COLO829 (cell line): ENCODE results near the gene XPO4.
A peak's percentile ranks its signal among the peaks of the same experiment; 100 is the strongest.
"Not testable (repeated sequence)": the region's sequence is repeated elsewhere in the genome, so short reads cannot be mapped to it uniquely, and the experiment has no call there.

ENCODE experiments used
- DNase-seq: peaks from one replicate; pipeline ENCODE4 v3.0.0; 2012; ENCODE audit warnings: low spot score

XPO4 gene

DNA sequence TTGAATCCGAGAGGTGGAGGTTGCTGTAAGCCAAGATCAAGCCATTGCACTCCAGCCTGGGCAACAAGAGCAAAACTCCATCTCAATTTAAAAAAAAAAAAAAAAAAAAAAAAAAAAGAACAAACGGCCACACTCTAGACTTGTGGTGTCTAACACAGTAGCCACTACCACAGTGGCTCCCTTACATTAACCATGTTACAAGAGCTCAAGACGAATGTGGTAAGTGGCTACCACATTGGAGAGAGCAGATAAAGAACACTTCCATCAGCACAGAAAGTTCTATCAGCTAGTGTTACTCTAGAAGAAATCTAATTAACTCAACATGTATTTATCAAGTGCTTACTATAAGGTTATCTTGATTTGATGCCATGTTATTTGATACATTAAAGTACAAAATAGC is 11.5 kb downstream of the XPO4 start:
- DNase-seq = no peak

DNA sequence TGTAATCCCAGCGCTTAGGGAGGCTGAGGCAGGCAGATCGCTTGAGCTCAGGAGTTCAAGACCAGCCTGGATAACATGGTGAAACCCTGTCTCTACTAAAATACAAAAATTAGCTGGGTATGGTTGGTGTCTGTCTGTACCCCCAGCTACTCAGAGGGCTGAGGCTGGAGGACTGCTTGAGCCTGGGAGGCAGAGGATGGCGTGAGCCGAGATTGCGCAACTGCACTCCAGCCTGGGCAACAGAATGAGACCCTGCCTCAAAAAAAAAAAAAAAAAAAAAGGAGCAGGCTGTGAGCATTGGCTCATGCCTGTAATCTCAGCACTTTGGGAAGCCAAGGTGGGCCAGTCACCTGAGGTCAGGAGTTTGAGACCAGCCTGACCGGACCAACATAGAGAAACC is 12.0 kb downstream of the XPO4 start:
- not testable (repeated sequence) for DNase-seq

DNA sequence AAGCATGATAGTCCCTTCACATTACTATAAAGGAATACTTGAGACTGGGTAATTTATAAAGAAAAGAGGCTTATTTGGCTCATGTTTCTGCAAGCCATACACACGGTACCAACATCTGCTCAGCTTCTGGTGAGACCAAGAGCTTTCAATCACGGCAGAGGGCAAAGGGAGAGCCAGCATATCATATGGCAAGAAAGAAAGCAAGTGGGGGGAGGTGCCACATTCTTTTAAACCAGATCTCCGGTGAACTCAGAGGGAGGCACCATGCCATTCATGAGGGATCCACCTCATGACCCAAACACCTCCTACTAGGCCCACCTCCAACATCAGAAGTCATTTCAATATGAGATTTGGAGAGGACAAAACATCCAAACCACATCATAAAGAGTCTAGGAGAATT is 20.3 kb downstream of the XPO4 start:
- DNase-seq = no peak

DNA sequence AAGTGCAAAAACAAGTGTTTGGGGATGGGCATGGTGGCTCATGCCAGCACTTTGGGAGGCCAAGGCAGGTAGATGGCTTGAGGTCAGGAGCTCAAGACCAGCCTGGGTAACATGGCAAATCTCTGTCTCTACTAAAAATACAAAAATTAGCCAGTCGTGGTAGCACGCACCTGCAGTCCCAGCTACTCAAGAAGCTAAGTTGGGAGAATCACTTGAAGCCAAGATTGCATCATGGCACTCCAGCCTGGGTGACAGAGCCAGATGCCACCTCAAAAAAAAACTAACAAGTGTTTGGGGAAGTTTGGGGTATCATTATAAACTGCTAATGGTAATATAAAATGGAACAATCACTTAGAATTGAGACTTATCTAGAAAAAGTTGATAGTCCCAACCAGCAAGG is 24.6 kb downstream of the XPO4 start:
- no peak for DNase-seq

DNA sequence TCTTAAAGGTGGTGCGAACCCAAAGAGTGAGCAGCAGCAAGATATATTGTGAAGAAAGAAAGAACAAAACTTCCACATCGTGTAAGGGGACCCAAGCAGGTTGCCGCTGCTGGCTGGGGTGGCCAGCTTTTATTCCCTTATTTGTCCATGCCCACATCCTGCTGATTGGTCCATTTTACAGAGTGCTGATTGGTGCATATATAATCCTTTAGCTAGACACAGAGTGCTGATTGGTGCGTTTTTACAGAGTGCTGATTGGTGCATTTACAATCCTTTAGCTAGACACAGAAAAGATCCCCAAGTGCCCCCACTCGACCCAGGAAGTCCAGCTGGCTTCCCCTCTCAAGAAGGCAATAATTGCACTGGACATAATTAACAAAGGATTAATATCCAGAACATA is 25.7 kb downstream of the XPO4 start:
- DNase-seq = not testable (repeated sequence)

GRCh38 chr13:20874439-20874838 is 28.1 kb downstream of the XPO4 start:
- not testable (repeated sequence) for DNase-seq

GRCh38 chr13:20873348-20873747 is 29.2 kb downstream of the XPO4 start:
- peak; percentile 93 for DNase-seq

- no peak for DNase-seq
Observed at GRCh38 chr13:20870829-20871228, 31.7 kb downstream of the XPO4 start.

- DNase-seq = no peak
Observed at GRCh38 chr13:20869540-20869939, 33.0 kb downstream of the XPO4 start.

- no peak for DNase-seq
Observed at GRCh38 chr13:20867408-20867807, 35.1 kb downstream of the XPO4 start.

GRCh38 chr13:20861666-20862065 is 40.9 kb downstream of the XPO4 start:
- not testable (repeated sequence) for DNase-seq

- no peak for DNase-seq
Observed at GRCh38 chr13:20860844-20861243, 41.7 kb downstream of the XPO4 start.

DNA sequence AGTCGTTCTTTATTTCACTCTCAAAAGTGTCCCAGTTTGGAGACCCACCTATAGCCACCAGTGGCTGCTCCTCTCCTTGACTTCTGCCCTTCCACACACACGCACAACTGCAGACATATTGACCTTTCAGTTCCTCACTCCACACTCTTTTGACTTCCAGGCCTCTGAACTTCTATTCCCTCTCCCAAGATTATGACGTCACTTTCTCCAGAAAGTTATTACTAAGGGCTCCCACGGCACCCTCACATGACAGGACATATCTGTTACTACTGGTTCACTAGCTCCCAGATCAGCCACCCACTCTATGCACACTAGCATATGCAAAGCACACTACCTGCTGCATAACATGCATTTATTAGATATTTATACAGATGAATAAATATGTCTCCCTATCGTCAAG is 45.9 kb downstream of the XPO4 start:
- DNase-seq = no peak

DNA sequence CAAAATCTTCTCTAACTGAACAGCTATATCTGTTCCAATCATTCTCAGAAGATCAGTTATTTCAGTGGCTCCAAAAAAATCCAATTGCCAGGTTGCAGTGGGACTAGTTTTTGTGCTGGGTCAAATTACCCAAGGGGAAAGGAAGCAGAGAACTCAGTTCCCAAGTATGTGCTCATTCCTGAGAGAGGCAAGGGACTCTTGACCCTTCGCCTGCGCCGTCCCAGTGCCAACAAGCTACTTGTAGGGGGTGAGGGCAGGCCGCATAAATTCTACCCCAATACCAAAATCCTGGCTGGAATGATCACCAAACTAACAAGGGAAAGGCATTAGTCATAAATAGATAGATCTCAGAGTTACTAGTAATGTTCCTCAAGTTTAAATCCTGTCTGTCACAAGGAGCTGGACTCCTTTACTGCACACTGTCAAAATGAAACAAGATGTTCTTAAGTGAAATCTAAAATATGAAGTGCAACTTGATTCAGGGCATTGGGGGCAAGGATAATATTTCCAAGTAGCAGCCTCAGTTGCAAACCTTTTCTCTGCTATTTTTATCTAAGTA is 50.6 kb downstream of the XPO4 start:
- no peak for DNase-seq

DNA sequence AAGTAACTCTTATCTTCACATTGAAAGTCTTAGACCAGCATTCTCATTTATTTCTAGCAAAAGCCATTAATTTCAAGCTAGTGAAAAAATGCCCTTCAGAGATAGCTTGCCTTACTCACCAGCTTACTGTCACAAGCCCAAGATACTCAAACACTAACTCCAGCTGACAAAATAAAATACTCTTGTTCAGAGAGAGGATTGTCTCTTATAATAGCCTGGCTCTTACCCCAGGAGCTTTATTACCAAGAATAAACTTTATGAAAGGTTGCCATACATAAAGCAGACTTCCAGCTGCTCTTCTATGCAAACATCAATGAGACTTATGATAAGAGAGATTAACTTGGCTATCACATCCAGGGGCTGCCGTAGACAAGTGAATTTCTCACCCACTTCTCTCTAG is 53.6 kb downstream of the XPO4 start:
- DNase-seq = peak; percentile 63

GRCh38 chr13:20848203-20848602 is 54.3 kb downstream of the XPO4 start:
- DNase-seq = no peak

- peak; percentile 10 for DNase-seq
Observed at GRCh38 chr13:20847296-20847695, 55.2 kb downstream of the XPO4 start.

DNA sequence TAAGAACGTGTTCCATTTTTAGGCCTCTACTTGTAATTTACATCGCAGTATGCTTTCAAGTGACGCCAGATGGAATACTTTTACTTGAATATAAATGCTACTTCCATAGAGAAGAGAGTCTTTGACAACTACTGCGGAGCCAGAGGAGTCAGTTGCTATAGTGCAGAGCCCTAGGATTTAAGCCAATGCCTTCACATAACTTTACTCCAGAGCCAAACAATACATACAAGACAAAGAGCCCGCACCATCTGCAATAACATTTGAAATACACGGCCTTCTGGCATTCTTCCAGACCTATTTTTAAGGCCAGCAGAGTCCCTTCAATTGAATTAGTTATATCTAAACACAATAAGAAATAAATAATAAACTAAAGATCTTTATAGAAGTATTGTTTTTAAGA is 59.4 kb downstream of the XPO4 start:
- no peak for DNase-seq

DNA sequence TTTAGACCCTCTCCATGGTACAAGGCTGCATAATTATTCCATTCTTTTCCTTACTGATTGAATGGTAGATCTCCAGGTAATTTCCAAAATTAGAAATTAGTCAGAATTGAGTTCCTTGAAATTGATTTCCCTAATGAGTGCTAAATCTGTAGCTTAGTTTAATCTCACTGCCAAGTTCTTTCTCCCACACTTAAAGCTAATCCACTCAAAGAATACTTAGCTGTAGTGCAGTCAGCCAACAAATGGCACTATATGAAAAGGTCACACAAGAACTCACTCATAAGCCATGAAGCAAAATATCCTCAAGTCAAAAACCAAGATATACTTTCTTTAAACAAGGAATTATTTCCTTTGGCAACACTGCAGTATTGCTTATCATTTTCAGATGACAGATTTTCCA is 62.0 kb downstream of the XPO4 start:
- DNase-seq = no peak

GRCh38 chr13:20833900-20834679 is 68.5 kb downstream of the XPO4 start:
- no peak for DNase-seq

DNA sequence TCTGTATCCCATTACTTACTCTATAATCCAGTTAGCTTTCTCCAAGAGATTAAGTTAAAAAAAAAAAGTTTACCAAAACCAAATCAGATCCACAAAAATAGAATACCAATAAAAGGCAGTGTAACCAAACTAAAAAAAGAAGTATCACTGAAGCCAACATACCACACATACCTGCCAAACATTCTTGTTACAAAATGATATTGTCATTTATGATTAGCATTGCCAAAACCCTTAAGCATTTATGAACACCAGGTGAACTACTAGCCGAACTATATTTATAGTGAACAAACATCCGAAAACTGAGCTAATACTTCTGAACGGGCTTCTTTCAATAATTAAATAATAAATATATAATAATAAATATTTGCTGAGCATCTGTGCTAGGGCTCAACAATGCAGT is 69.7 kb downstream of the XPO4 start:
- no peak for DNase-seq

DNA sequence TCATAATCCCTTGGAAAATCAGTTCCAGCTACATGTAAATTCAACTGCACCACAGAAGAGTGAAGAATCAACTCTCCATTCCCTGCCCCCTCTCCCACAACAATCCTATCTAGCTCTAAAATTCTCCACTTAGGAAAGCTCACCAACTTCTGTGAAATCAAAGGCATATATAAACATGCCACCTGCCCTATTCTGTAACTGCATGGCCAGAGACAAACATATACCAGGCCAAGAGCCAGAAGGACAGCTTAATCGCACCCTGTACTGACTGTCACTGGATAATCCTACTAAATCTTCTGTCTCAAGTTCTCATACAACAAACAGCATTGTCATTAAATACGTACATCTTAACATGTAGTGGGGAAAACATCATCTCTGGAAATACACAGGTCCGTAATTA is 70.6 kb downstream of the XPO4 start:
- no peak for DNase-seq

DNA sequence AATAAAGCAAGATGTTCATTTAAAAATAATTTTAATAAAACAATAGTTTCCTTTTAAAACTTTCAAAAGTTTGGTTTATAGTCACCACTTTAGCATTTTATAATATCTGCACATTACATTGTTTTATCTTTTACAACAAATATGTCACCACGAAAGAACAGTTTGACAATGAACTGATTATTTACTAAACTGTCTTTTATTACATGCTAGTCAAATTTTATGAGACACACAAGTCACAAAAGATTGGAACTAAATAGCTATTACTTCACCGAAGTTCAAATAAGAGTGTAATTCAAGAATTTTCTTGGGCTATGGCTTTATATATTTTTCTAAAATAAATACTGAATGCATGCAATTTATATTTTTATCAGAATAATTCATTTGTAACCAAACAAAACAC is 71.3 kb downstream of the XPO4 start:
- DNase-seq = no peak
